ENCODE results near the gene TENT4B.
"Not testable (repeated sequence)": the region's sequence is repeated elsewhere in the genome, so short reads cannot be mapped to it uniquely, and the experiment has no call there.

TENT4B gene

GRCh38 chr16:50152807-50153595 is at the start of gene TENT4B:
TENT4B (plus strand) TSS chr16:50153306; CDS start chr16:50153622, 316 bp downstream.
- H3K27me3 ChIP-seq (ENCODE audit: control insufficient read depth, insufficient read depth, low read length): no peaks in the 10 kb centered on the region
- H3K4me1 ChIP-seq (ENCODE audit: control insufficient read depth, insufficient read depth, low read length): peaks cover 12% of the 10 kb centered on the region
- H3K4me3 ChIP-seq (ENCODE audit: low read length): peak within 1 kb of the TSS; percentile 66
- H3K36me3 ChIP-seq (ENCODE audit: control insufficient read depth, insufficient read depth, low read length): no peaks in the 10 kb centered on the region
- no peaks in the 10 kb centered on the region for H3K9me3 ChIP-seq (ENCODE audit: control insufficient read depth, low read length)
- H3K9ac ChIP-seq (ENCODE audit: low read length): peak within 1 kb of the TSS; percentile 74

- Histone ChIP-seq H3K36me3 (ENCODE audit: control insufficient read depth, insufficient read depth, low read length) (peaks cover 5% of the 10 kb centered on the region), H3K9ac (ENCODE audit: low read length) (no peak overlapping the region)
Measured at GRCh38 chr16:50103764-50104163, 49.3 kb upstream of the TENT4B start.

GRCh38 chr16:50114357-50115129 is 38.6 kb upstream of the TENT4B start:
- Histone ChIP-seq H3K9me3 (ENCODE audit: control insufficient read depth, low read length) (no peaks in the 10 kb centered on the region), H3K27me3 (ENCODE audit: control insufficient read depth, insufficient read depth, low read length) (no peaks in the 10 kb centered on the region), H3K4me1 (ENCODE audit: control insufficient read depth, insufficient read depth, low read length) (no peaks in the 10 kb centered on the region), H3K4me3 (ENCODE audit: low read length) (no peak overlapping the region), H3K36me3 (ENCODE audit: control insufficient read depth, insufficient read depth, low read length) (no peaks in the 10 kb centered on the region), H3K9ac (ENCODE audit: low read length) (no peak overlapping the region)

More at GRCh38 chr16:50103764-50104163, 49.3 kb upstream of the TENT4B start:
- no peaks in the 10 kb centered on the region for H3K4me1 ChIP-seq (ENCODE audit: control insufficient read depth, insufficient read depth, low read length)
- H3K9me3 ChIP-seq (ENCODE audit: control insufficient read depth, low read length): no peaks in the 10 kb centered on the region
- H3K4me3 ChIP-seq (ENCODE audit: low read length): no peak overlapping the region
- no peaks in the 10 kb centered on the region for H3K27me3 ChIP-seq (ENCODE audit: control insufficient read depth, insufficient read depth, low read length)

- no peak overlapping the region for H3K4me3 ChIP-seq (ENCODE audit: low read length)
- no peaks in the 10 kb centered on the region for H3K9me3 ChIP-seq (ENCODE audit: control insufficient read depth, low read length)
- H3K27me3 ChIP-seq (ENCODE audit: control insufficient read depth, insufficient read depth, low read length): no peaks in the 10 kb centered on the region
- H3K4me1 ChIP-seq (ENCODE audit: control insufficient read depth, insufficient read depth, low read length): no peaks in the 10 kb centered on the region
- no peaks in the 10 kb centered on the region for H3K36me3 ChIP-seq (ENCODE audit: control insufficient read depth, insufficient read depth, low read length)
- no peak overlapping the region for H3K9ac ChIP-seq (ENCODE audit: low read length)
Measured at GRCh38 chr16:50120711-50121110, 32.4 kb upstream of the TENT4B start.

GRCh38 chr16:50121278-50121677 is 31.8 kb upstream of the TENT4B start:
- H3K27me3 ChIP-seq (ENCODE audit: control insufficient read depth, insufficient read depth, low read length): no peaks in the 10 kb centered on the region
- H3K36me3 ChIP-seq (ENCODE audit: control insufficient read depth, insufficient read depth, low read length): no peaks in the 10 kb centered on the region
- H3K4me1 ChIP-seq (ENCODE audit: control insufficient read depth, insufficient read depth, low read length): no peaks in the 10 kb centered on the region
- no peak overlapping the region for H3K4me3 ChIP-seq (ENCODE audit: low read length)
- H3K9me3 ChIP-seq (ENCODE audit: control insufficient read depth, low read length): no peaks in the 10 kb centered on the region
- no peak overlapping the region for H3K9ac ChIP-seq (ENCODE audit: low read length)

- Histone ChIP-seq H3K4me3 (ENCODE audit: low read length) (no peak overlapping the region), H3K9ac (ENCODE audit: low read length) (no peak overlapping the region), H3K9me3 (ENCODE audit: control insufficient read depth, low read length) (no peaks in the 10 kb centered on the region), H3K27me3 (ENCODE audit: control insufficient read depth, insufficient read depth, low read length) (no peaks in the 10 kb centered on the region), H3K36me3 (ENCODE audit: control insufficient read depth, insufficient read depth, low read length) (no peaks in the 10 kb centered on the region), H3K4me1 (ENCODE audit: control insufficient read depth, insufficient read depth, low read length) (no peaks in the 10 kb centered on the region)
Measured at GRCh38 chr16:50121721-50122445, 31.2 kb upstream of the TENT4B start.

GRCh38 chr16:50123417-50123816 is 29.7 kb upstream of the TENT4B start:
- Histone ChIP-seq H3K9me3 (ENCODE audit: control insufficient read depth, low read length) (no peaks in the 10 kb centered on the region), H3K36me3 (ENCODE audit: control insufficient read depth, insufficient read depth, low read length) (no peaks in the 10 kb centered on the region)

GRCh38 chr16:50124769-50125168 is 28.3 kb upstream of the TENT4B start:
- no peaks in the 10 kb centered on the region for H3K9me3 ChIP-seq (ENCODE audit: control insufficient read depth, low read length)
- H3K9ac ChIP-seq (ENCODE audit: low read length): no peak overlapping the region
- no peak overlapping the region for H3K4me3 ChIP-seq (ENCODE audit: low read length)
- H3K36me3 ChIP-seq (ENCODE audit: control insufficient read depth, insufficient read depth, low read length): no peaks in the 10 kb centered on the region
- H3K27me3 ChIP-seq (ENCODE audit: control insufficient read depth, insufficient read depth, low read length): no peaks in the 10 kb centered on the region
- H3K4me1 ChIP-seq (ENCODE audit: control insufficient read depth, insufficient read depth, low read length): no peaks in the 10 kb centered on the region

More at GRCh38 chr16:50123417-50123816, 29.7 kb upstream of the TENT4B start:
- Histone ChIP-seq H3K9ac (ENCODE audit: low read length) (no peak overlapping the region), H3K4me3 (ENCODE audit: low read length) (no peak overlapping the region), H3K4me1 (ENCODE audit: control insufficient read depth, insufficient read depth, low read length) (no peaks in the 10 kb centered on the region), H3K27me3 (ENCODE audit: control insufficient read depth, insufficient read depth, low read length) (no peaks in the 10 kb centered on the region)

GRCh38 chr16:50126183-50126582 is 26.9 kb upstream of the TENT4B start:
- Histone ChIP-seq H3K9me3 (ENCODE audit: control insufficient read depth, low read length) (no peaks in the 10 kb centered on the region), H3K4me1 (ENCODE audit: control insufficient read depth, insufficient read depth, low read length) (no peaks in the 10 kb centered on the region), H3K4me3 (ENCODE audit: low read length) (no peak overlapping the region), H3K36me3 (ENCODE audit: control insufficient read depth, insufficient read depth, low read length) (no peaks in the 10 kb centered on the region), H3K9ac (ENCODE audit: low read length) (no peak overlapping the region), H3K27me3 (ENCODE audit: control insufficient read depth, insufficient read depth, low read length) (no peaks in the 10 kb centered on the region)

- H3K27me3 ChIP-seq (ENCODE audit: control insufficient read depth, insufficient read depth, low read length); H3K4me3 ChIP-seq (ENCODE audit: low read length); H3K9ac ChIP-seq (ENCODE audit: low read length); H3K36me3 ChIP-seq (ENCODE audit: control insufficient read depth, insufficient read depth, low read length); H3K9me3 ChIP-seq (ENCODE audit: control insufficient read depth, low read length): not testable (repeated sequence)
- peaks cover 18% of the 10 kb centered on the region for H3K4me1 ChIP-seq (ENCODE audit: control insufficient read depth, insufficient read depth, low read length)
Measured at GRCh38 chr16:50132571-50132970, 20.5 kb upstream of the TENT4B start.

- H3K27me3 ChIP-seq (ENCODE audit: control insufficient read depth, insufficient read depth, low read length): no peaks in the 10 kb centered on the region
- no peak overlapping the region for H3K9ac ChIP-seq (ENCODE audit: low read length)
- H3K9me3 ChIP-seq (ENCODE audit: control insufficient read depth, low read length): no peaks in the 10 kb centered on the region
- no peak overlapping the region for H3K4me3 ChIP-seq (ENCODE audit: low read length)
- H3K36me3 ChIP-seq (ENCODE audit: control insufficient read depth, insufficient read depth, low read length): no peaks in the 10 kb centered on the region
- peaks cover 20% of the 10 kb centered on the region for H3K4me1 ChIP-seq (ENCODE audit: control insufficient read depth, insufficient read depth, low read length)
Measured at GRCh38 chr16:50133214-50133613, 19.9 kb upstream of the TENT4B start.

- Histone ChIP-seq H3K4me3 (ENCODE audit: low read length) (no peak overlapping the region), H3K9ac (ENCODE audit: low read length) (no peak overlapping the region), H3K27me3 (ENCODE audit: control insufficient read depth, insufficient read depth, low read length) (no peaks in the 10 kb centered on the region), H3K9me3 (ENCODE audit: control insufficient read depth, low read length) (no peaks in the 10 kb centered on the region), H3K4me1 (ENCODE audit: control insufficient read depth, insufficient read depth, low read length) (peaks cover 20% of the 10 kb centered on the region), H3K36me3 (ENCODE audit: control insufficient read depth, insufficient read depth, low read length) (no peaks in the 10 kb centered on the region)
Measured at GRCh38 chr16:50136399-50136798, 16.7 kb upstream of the TENT4B start.
